OCI-LY3 (cell line): ENCODE results near the gene CEP55.
A peak's percentile ranks its signal among the peaks of the same experiment; 100 is the strongest.

Source experiments
- H2AFZ ChIP-seq: fragments of 200-600, 300-600 bp; shearing (Covaris generic); 2 replicates; pipeline ENCODE4 v1.6.0; 2014; ENCODE audit warnings: antibody characterized with exemption, low read depth, low read length
- H3K27ac ChIP-seq: fragments of 200-600, 300-600 bp; sonication (generic); 2 replicates; pipeline ENCODE4 v1.5.1; 2014; ENCODE audit warnings: mild to moderate bottlenecking, low read length, moderate library complexity, mixed read lengths
- H3K27me3 ChIP-seq: fragments of 200-600, 300-600 bp; sonication (generic); 2 replicates; pipeline ENCODE4 v1.6.1; 2014; ENCODE audit warnings: low read depth, low read length, mixed read lengths
- H3K36me3 ChIP-seq: fragments of 200-600, 300-600 bp; sonication (generic); replicated peaks from 2 replicates; pipeline ENCODE3; 2014; ENCODE audit warnings: low read depth, low read length, mixed read lengths
- H3K4me1 ChIP-seq: fragments of 300-600, 200-600 bp; sonication (generic); 2 replicates; pipeline ENCODE4 v1.6.1; 2014; ENCODE audit warnings: low read length, mixed read lengths
- H3K4me2 ChIP-seq: fragments of 200-600, 300-600 bp; sonication (generic); 2 replicates; pipeline ENCODE4 v1.6.1; 2014; ENCODE audit warnings: low read length, mixed read lengths
- H3K4me3 ChIP-seq: fragments of 300-600, 200-600 bp; sonication (generic); 2 replicates; pipeline ENCODE4 v1.5.1; 2014; ENCODE audit warnings: antibody characterized with exemption, mild to moderate bottlenecking, low read length, moderate library complexity
- H3K79me2 ChIP-seq: fragments of 300-600, 200-600 bp; shearing (Covaris generic); 2 replicates; pipeline ENCODE4 v1.6.1; 2014; ENCODE audit warnings: mild to moderate bottlenecking, low read length, mixed read lengths
- H3K9ac ChIP-seq: fragments of 300-600, 200-600 bp; shearing (Covaris generic); 2 replicates; pipeline ENCODE4 v1.6.0; 2014; ENCODE audit warnings: mild to moderate bottlenecking, low read length, moderate library complexity
- H3K9me3 ChIP-seq: fragments of 200-600, 300-600 bp; shearing (Covaris generic); 2 replicates; pipeline ENCODE4 v1.6.1; 2014; ENCODE audit warnings: low read length, mixed read lengths; ENCODE audit not compliant: insufficient read depth
- H4K20me1 ChIP-seq: fragments of 200-600, 300-600 bp; sonication (generic); 2 replicates; pipeline ENCODE4 v1.6.1; 2016; ENCODE audit warnings: low read length, mixed read lengths; ENCODE audit not compliant: insufficient read depth
- EZH2phosphoT487 ChIP-seq: fragments of 200-600 bp; shearing (Covaris generic); IDR thresholded peaks from 2 replicates; pipeline ENCODE4 v1.6.1; 2018; ENCODE audit warnings: antibody characterized with exemption, mixed run types, low read depth
- TF ChIP-seq, protein P1 (sequence below): fragments of 200-600, 300-600 bp; sonication (generic); IDR thresholded peaks from 2 replicates; pipeline ENCODE4 v1.5.1; 2014; ENCODE audit warnings: antibody characterized with exemption, low read length, low read depth

Gene CEP55

GRCh38 chr10:93461807-93462178, 34.6 kb upstream of the CEP55 start:
- H3K4me1 ChIP-seq = peaks cover 4% of the 10 kb centered on the region; the same call in 1 of the 2 replicates
- no peak for TF ChIP-seq EZH2phosphoT487
- TF ChIP-seq, protein P1, sequence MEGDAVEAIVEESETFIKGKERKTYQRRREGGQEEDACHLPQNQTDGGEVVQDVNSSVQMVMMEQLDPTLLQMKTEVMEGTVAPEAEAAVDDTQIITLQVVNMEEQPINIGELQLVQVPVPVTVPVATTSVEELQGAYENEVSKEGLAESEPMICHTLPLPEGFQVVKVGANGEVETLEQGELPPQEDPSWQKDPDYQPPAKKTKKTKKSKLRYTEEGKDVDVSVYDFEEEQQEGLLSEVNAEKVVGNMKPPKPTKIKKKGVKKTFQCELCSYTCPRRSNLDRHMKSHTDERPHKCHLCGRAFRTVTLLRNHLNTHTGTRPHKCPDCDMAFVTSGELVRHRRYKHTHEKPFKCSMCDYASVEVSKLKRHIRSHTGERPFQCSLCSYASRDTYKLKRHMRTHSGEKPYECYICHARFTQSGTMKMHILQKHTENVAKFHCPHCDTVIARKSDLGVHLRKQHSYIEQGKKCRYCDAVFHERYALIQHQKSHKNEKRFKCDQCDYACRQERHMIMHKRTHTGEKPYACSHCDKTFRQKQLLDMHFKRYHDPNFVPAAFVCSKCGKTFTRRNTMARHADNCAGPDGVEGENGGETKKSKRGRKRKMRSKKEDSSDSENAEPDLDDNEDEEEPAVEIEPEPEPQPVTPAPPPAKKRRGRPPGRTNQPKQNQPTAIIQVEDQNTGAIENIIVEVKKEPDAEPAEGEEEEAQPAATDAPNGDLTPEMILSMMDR = no peak
- no peak overlapping the region for H3K4me2 ChIP-seq
- H4K20me1 ChIP-seq = no peaks in the 10 kb centered on the region
- no peaks in the 10 kb centered on the region for H3K79me2 ChIP-seq
- H3K9ac ChIP-seq = no peak overlapping the region
- no peaks in the 10 kb centered on the region for H3K36me3 ChIP-seq
- no peaks in the 10 kb centered on the region for H3K9me3 ChIP-seq
- no peaks in the 10 kb centered on the region for H3K27me3 ChIP-seq
- H3K27ac ChIP-seq = no peak overlapping the region
- no peak overlapping the region for H3K4me3 ChIP-seq
- no peak overlapping the region for H2AFZ ChIP-seq

DNA sequence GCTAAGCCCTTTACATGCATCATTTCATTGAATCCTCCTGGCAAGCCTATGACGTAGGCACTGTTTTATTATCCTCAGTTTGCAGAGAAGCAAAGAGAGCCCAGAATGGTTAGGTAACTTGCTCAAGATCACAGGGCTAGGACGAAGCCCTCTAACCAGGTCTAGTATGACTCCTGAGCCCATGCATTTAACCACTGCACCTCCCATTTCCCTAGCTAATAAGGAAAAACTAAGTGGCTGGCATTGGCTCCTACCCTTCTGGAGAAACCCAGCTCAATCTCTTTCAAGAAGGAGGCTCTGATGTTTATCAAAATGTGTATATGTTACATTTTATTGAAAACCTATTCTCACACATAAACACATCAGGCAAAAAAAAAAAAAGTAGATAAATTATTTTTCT, 34.0 kb upstream of the CEP55 start:
- no peak overlapping the region for H3K4me2 ChIP-seq
- no peak overlapping the region for H3K9ac ChIP-seq
- H3K79me2 ChIP-seq = no peaks in the 10 kb centered on the region
- no peak overlapping the region for H3K4me3 ChIP-seq
- H3K27me3 ChIP-seq = no peaks in the 10 kb centered on the region
- no peak overlapping the region for H3K27ac ChIP-seq
- H3K4me1 ChIP-seq = peaks cover 4% of the 10 kb centered on the region; the same call in 1 of the 2 replicates
- H3K9me3 ChIP-seq = no peaks in the 10 kb centered on the region
- H4K20me1 ChIP-seq = no peaks in the 10 kb centered on the region
- no peak for TF ChIP-seq EZH2phosphoT487
- TF ChIP-seq, protein P1 = no peak
- H2AFZ ChIP-seq = no peak overlapping the region
- no peaks in the 10 kb centered on the region for H3K36me3 ChIP-seq

DNA sequence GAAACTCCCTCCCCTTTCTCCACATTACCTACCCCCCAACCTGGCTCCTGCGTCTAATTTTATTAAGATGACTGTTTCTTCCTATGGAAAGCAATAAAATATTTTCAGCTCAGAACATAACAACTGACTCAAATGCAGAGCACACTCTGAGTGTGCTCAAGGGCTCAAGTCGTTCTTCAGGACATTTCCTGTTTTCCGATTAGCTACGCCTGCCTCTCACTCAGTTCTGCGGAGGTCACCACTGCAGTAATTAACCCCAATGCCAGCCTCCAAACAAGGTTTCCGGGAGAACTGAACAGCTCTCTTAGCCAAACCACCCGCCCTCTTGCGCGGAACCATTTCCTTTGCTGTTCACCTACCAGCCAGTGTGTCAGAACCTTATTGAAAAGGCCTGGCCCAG, 33.5 kb upstream of the CEP55 start:
- Histone ChIP-seq H3K4me2 (peak overlapping the region; percentile 14; the same call in 1 of the 2 replicates), H3K9me3 (no peaks in the 10 kb centered on the region), H3K27ac (no peak overlapping the region), H2AFZ (no peak overlapping the region), H3K36me3 (no peaks in the 10 kb centered on the region), H3K27me3 (no peaks in the 10 kb centered on the region), H3K79me2 (no peaks in the 10 kb centered on the region), H3K4me3 (no peak overlapping the region), H4K20me1 (no peaks in the 10 kb centered on the region), H3K4me1 (peaks cover 4% of the 10 kb centered on the region; the same call in 1 of the 2 replicates), H3K9ac (no peak overlapping the region)
- TF ChIP-seq, protein P1 = no peak
- TF ChIP-seq EZH2phosphoT487 = no peak

GRCh38 chr10:93463723-93464476, 32.5 kb upstream of the CEP55 start:
- no peaks in the 10 kb centered on the region for H3K79me2 ChIP-seq
- TF ChIP-seq, protein P1 = no peak
- no peak for TF ChIP-seq EZH2phosphoT487
- no peaks in the 10 kb centered on the region for H3K36me3 ChIP-seq
- H3K4me3 ChIP-seq = no peak overlapping the region
- H4K20me1 ChIP-seq = no peaks in the 10 kb centered on the region
- no peak overlapping the region for H2AFZ ChIP-seq
- no peaks in the 10 kb centered on the region for H3K9me3 ChIP-seq
- H3K27ac ChIP-seq = no peak overlapping the region
- no peak overlapping the region for H3K4me2 ChIP-seq
- H3K27me3 ChIP-seq = no peaks in the 10 kb centered on the region
- no peak overlapping the region for H3K9ac ChIP-seq
- peaks cover 4% of the 10 kb centered on the region; the same call in 1 of the 2 replicates for H3K4me1 ChIP-seq
